ENCODE measurements around the gene CLDND1.

Gene CLDND1

DNA sequence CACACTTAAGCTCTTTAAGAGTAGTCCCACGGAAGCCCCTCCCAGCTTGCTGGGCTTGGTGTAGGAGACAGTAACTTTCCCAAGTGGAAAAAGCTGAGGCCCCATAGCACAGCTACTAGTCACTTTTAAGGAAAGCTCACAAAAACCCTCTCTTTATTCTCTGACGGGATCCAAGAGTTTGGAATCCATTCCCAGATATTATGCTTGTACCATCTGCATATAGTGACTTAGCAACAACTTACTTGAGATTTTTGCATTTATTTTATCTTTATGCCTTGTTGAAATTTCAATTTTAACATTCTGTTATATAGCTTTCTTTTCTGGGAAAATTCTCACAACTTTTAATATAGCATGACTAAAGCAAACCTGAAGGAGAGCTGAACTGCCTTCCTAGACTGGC, 28.5 kb upstream of the CLDND1 start:
- no peak for DNase-seq

GRCh38 chr3:98550833-98551232, 28.1 kb upstream of the CLDND1 start:
- DNase-seq, result no peak

DNA sequence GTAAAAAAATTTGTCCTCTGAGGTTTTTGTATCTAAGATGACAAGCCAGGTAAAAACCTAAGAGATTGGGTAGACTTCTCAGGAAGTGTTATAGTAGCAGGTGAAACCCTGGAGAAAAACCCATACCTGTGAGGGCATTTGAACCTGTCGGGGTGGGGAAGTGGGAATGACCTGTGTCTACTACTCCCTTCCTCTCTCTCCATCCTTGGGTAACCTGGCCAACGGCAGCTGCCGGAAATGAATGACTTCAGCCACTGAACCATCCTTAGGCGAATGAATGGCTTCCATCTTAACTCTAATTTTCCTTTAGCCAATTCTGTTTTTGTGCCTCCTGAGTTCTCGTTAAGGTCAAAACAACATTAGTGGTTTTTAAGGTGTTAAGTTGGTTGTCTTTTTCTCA, 25.8 kb upstream of the CLDND1 start:
- DNase-seq, result no peak

DNA sequence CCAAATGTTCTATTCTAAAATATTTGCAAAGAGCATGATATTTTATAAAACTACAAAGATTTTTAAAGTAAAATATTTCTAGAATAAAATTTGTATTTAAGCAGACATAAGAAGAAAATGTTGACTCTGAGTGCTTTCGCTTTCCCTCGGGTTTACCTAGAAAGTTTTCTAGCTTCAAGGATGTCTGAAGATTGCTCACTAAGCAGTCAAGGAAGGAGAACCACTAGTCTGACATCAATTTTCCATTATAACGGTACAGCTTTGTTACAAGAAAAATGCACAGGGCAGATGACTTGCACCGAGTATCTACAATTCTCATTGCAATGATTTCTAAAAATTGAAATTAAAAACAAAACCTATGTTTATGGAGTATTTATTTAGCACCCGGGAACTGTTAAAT, 23.2 kb upstream of the CLDND1 start:
- no peak for DNase-seq

GRCh38 chr3:98542623-98543022, 19.9 kb upstream of the CLDND1 start:
- DNase-seq, result no peak

- no peak for DNase-seq
These were observed 19.0 kb upstream of the CLDND1 start for GRCh38 chr3:98541695-98542094.

DNA sequence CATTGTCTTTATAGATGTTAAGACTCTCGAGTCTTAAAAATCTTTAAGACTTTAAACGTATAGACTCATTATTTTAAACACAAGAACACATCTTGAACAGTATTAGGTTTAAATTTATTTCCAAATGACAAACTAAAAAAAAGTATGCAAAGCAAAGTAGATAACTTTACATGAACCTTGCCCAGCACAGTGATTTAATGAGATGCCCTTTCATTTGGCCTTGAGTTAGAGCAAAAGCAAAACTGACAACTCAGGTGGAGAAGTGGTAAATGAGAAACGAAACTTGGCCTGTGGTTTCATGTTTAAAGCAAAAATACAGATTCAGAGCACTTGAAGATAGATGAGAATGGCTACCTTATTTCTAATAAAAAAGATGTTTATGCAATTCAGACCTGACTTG, 17.6 kb upstream of the CLDND1 start:
- DNase-seq, result no peak

DNA sequence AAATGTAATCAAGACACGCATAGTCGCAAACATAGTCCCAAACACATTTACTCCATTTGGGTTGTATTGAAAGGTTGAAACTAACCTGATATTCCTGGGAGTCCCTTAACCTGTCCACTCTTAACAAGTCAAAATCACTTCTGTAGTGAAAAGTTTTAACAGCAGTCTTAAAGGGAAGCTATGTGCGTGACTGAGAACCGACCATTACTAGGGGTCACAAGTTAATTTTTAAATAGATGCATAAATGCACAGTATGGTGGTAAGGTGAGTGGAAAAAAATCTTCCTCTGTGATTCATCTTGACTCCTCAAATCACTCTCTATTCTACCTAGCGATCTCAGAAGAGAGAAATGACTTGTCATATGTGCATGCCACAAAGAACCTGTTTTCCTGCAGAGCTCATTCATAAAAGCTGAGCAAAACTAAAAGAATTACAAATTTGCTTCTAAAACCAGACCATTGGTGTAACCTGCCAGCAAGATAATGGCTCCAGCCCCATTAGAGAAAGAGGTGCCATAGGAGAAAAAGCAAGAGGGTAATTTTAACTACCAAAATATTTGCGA, 13.8 kb upstream of the CLDND1 start:
- DNase-seq, result no peak

DNA sequence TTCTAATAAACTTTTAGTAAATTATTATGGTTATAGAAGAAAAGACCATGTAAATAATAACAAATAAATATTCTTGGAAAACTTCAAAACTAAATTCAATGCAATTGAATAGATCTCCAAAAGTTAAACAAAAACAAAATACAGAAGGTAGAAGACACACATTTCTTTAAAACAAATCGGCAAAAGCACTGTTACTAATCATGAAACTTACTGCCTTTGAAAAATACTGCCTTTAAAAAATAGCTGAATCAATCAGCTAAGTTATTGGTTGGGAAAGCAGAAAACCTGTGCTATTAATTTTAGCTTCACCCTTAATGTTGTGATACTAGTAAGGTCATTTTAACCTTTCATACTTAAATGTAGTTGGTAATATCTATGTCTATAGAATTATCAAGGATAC, 12.0 kb upstream of the CLDND1 start:
- DNase-seq, result no peak

DNA sequence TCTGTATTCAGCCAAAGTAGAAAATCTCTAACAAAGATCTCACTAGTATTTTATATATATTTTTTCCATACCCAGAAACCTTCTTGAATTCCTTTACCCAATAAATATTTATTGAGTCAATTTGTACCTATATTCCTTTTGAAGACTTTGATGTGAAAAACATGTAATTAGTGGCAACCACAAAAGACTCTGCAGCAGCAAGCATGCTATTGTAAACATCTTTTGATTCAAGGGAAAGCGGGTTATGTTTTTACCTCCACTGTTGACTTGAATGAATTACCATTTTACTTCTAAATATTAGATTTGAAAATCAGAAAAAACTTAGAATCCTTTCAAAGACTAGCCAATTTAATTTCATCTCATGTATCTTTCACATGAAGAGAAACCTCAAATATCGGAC, 11.5 kb upstream of the CLDND1 start:
- DNase-seq, result no peak

- no peak for DNase-seq
These were observed 10.2 kb upstream of the CLDND1 start for GRCh38 chr3:98532709-98533571.

- DNase-seq, result no peak
These were observed 9.6 kb upstream of the CLDND1 start for GRCh38 chr3:98532275-98532637.

GRCh38 chr3:98531622-98532274, 9.0 kb upstream of the CLDND1 start, which contains the start of gene GPR15:
Gene GPR15, plus strand, starts transcription at chr3:98531978. Its CDS starts 56 bp downstream, at chr3:98532034.
- no peak for DNase-seq

DNA sequence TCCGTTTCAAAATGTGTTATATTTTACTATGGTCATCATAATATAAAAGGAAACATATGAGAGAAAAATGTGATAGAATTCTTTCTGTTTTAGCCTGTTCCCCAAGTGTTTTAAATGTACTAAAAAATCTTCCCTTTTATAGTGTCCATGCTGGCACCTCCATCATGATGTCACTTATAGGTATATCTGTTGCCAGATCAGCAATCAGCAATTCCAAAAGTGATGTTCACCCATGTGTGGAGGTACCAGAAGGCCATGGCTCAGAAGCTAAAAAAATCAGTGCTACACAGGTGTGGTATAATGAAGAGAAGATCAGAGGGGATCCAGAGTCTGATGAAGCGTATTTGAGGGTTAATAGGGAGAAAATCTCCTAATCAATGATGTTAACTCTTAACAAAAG, 8.0 kb upstream of the CLDND1 start:
- no peak for DNase-seq

DNA sequence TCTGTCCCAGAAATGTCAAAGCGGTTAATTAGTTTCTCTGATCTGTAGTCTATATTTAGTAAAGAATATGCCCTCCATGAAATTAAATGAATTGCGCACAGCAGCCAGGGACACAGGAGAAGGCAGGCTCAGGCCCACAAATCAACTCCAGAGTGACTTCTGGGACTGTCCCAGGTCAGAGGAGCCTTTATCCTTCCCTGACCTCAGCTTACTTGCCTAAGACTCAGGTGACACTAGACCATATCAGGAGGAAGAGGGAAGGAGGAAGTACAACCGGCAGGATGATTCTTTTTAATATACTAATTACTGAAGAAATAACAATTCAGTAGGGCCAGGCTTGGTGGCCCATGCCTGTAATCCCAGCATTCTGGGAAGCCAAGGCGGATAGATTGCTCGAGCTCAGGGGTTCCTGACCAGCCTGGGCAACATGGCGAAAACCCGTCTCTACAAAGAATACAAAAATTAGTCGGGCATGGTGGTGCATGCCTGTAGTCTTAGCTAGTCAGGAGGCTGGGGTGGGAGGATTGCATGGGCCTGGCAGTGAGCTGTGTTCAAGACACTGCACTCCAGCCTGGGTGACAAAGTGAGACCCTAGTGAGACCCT, 7.3 kb upstream of the CLDND1 start:
- no peak for DNase-seq

- DNase-seq, result no peak
These were observed 6.0 kb upstream of the CLDND1 start for GRCh38 chr3:98528474-98529346.

- DNase-seq, result no peak
These were observed 2.8 kb upstream of the CLDND1 start for GRCh38 chr3:98525494-98525893.

- DNase-seq, result peak; percentile 19
These were observed 682 bp downstream of the CLDND1 start for GRCh38 chr3:98521897-98522543.

DNA sequence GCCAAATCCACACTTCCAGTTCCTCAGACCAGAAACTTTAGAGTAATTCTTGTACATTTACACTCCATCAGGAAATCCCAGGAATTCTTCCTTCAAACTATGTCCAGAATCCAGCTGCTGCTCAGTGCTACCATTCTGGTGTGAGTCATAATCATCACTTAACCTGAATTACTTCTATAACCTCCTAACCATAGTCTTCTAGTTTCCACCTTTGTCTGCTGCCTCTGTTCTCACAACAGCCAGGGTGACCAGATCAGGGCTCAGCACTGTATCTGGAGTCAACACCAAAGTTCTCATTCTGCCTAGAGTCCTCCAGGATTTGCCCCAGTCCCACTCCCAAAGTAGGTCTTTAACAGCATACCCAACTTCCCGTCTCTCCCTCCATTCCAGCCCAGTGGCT, 3.4 kb downstream of the CLDND1 start:
- no peak for DNase-seq

DNA sequence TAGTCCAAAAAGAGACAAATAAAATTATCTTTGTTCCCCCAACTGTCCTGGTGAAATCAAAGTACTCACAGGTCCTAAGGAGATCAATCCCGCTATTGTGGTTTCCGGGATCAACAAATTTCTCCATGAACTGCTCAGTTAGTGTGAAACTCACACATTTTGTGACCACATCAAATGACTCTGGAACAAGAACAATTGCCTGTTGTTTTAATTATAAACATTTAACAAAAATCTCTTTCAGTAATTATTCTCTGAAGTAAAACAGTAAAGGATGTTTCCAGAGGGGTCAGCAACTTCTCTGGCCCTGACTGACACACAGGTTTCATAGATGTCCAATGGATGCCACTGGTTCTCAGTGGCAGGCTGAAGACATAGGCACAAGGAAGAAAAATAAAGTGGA, 3.9 kb downstream of the CLDND1 start:
- DNase-seq, result no peak

GRCh38 chr3:98514948-98515347, 7.8 kb downstream of the CLDND1 start:
- no peak for DNase-seq

DNA sequence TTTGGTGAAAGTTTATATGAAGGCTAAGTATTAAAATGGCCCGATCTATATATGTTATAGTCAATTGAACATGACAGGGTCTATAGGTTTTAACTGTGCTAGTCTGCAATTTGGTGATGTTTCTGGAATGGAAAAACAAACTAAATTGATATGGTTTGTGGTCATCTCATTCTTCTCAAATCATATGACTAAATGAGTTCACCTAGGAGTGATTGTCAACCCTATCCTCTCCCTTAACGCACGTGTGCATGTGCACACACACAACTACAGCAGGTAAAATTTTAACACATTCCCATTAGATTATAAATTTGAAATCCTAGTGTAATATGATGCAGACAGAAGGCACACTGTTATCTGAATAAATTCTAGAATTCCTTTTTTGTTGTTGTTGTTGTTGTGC, 9.0 kb downstream of the CLDND1 start:
- no peak for DNase-seq

Data from activated CD4-positive, alpha-beta T cell treated with anti-CD3 and anti-CD28 coated beads for 1 hour (primary cell).